H1 (cell line): ENCODE results near the gene CDPF1. TPM values are rescaled to one million over a fixed set of nuclear protein-coding genes. Genes with fewer than 3 reads are reported as not detected.

Experiments used
- polyA plus RNA-seq, 7 experiments: library from polyadenylated mRNA; depleted of rRNA in 3 of 7; stranded (reverse) in 5 of 7; unstranded in 2 of 7; fragments of >200 nt in 5 of 7; fragments of 200-250 nt in 2 of 7; gene quantifications; 1 replicate in 5 of 7; 2 replicates in 1 of 7; 4 replicates in 1 of 7; pipeline versions ENCODE4 v1.2.1 to v1.2.3, GENCODE V29; 2011 to 2013; ENCODE audit warnings: missing spikeins in 2 of 7, mixed read lengths in 2 of 7
- total RNA-seq: library from RNA; stranded (reverse); fragmentation: NEBNext Ultra II Directional; extraction: Animal tissue kit (Norgen Biotek cat#: 25700); gene quantifications from 2 replicates; pipeline ENCODE4 v1.2.1, GENCODE V29; 2021
- TF ChIP-seq, protein P1 (sequence below), 3 experiments: IDR thresholded peaks; 1 replicate in 2 of 3; 2 replicates in 1 of 3; pipeline versions ENCODE4 v1.5.1 to v1.6.1; 2011; ENCODE audit warnings: low read length in 3 of 3, mild to moderate bottlenecking in 3 of 3, inconsistent platforms in 2 of 3, low read depth in 1 of 3, moderate library complexity in 1 of 3; ENCODE audit not compliant: insufficient read depth in 1 of 3; ENCODE audit errors: control extremely low read depth in 1 of 3

CDPF1 gene
- total and polyA plus RNA-seq, 2 of the 8 experiments (the other 6 are each of a cell fraction or from before 2014, with no cell fraction given): 9.7 to 13.7 TPM

DNA sequence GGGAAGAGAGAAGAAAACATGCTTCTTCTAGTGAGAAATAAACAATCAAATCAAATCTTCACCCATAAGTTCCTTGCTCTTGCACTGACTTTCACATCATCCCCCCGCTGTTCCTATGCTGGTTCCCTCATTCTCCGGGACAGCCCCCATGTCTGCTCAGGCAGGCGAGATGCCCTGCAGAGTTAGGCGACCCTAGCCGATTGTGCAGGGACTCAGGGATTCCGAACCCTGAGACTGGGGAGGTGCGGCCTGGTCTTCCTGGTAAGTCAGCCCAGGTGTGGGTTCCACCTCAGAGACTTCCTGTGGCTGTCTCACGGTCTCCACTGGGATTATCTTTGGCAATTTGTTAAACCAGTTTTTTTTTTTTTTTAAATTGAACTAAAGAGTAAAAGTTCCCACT lies 24.3 kb upstream of the CDPF1 start (continued):
- TF ChIP-seq, protein P1, sequence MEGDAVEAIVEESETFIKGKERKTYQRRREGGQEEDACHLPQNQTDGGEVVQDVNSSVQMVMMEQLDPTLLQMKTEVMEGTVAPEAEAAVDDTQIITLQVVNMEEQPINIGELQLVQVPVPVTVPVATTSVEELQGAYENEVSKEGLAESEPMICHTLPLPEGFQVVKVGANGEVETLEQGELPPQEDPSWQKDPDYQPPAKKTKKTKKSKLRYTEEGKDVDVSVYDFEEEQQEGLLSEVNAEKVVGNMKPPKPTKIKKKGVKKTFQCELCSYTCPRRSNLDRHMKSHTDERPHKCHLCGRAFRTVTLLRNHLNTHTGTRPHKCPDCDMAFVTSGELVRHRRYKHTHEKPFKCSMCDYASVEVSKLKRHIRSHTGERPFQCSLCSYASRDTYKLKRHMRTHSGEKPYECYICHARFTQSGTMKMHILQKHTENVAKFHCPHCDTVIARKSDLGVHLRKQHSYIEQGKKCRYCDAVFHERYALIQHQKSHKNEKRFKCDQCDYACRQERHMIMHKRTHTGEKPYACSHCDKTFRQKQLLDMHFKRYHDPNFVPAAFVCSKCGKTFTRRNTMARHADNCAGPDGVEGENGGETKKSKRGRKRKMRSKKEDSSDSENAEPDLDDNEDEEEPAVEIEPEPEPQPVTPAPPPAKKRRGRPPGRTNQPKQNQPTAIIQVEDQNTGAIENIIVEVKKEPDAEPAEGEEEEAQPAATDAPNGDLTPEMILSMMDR (IDR thresholded peaks at IDR 0.05; ENCODE audit: control extremely low read depth in 1 of 3, insufficient read depth in 1 of 3, low read depth in 1 of 3, low read length in 3 of 3): no peak
